CD4-positive, alpha-beta T cell (primary cell): ENCODE measurements around the gene CMC1. TPM values are rescaled to one million over a fixed set of nuclear protein-coding genes. Genes with fewer than 3 reads are reported as not detected.

Source experiments
- ATAC-seq: fragments of 200-7000 bp; cut with Tn5 transposase; one replicate; pipeline ENCODE4 v1.10.0; 2022; ENCODE audit warnings: mild to moderate bottlenecking; ENCODE audit not compliant: poor library complexity
- CTCF ChIA-PET: fragments of 350-600 bp; sonication (Branson Sonifier 250); formaldehyde crosslinking; loops from one replicate; lab custom pipeline; 2021; ENCODE audit warnings: antibody characterized with exemption, inconsistent platforms; lab: Charles Lee
- POLR2A ChIA-PET: fragments of 350-600 bp; sonication (Branson Sonifier 250); formaldehyde crosslinking; loops from one replicate; lab custom pipeline; 2021; ENCODE audit warnings: antibody characterized with exemption, inconsistent platforms; lab: Charles Lee
- DNase-seq, 14 experiments: peaks; one replicate each; pipeline ENCODE4 v3.0.0-alpha.2; 2013 to 2020; ENCODE audit warnings: mixed read lengths in 2 of 14
- H3K27ac ChIP-seq, 2 donors: one replicate each; pipeline versions ENCODE4 v1.5.1 to v1.7.0; 2013; ENCODE audit warnings: low read length in 2 of 2, low read depth in 1 of 2, mild to moderate bottlenecking in 1 of 2
- H3K27me3 ChIP-seq, 2 experiments: 1 replicate in 1 of 2; 2 replicates in 1 of 2; pipeline versions ENCODE4 v1.6.1 to v1.7.0; 2013; ENCODE audit warnings: low read length in 2 of 2, control low read depth in 1 of 2, mild to moderate bottlenecking in 1 of 2, moderate library complexity in 1 of 2; ENCODE audit not compliant: insufficient read depth in 2 of 2, control insufficient read depth in 1 of 2
- H3K36me3 ChIP-seq: one replicate; pipeline ENCODE4 v1.6.1; 2013; ENCODE audit warnings: low read length, control low read depth; ENCODE audit not compliant: insufficient read depth
- H3K4me1 ChIP-seq: one replicate; pipeline ENCODE4 v1.6.1; 2013; ENCODE audit warnings: low read length, control low read depth; ENCODE audit not compliant: insufficient read depth
- H3K4me3 ChIP-seq: one replicate; pipeline ENCODE4 v1.5.1; 2013; ENCODE audit warnings: mild to moderate bottlenecking, low read length, moderate library complexity
- H3K9me3 ChIP-seq, 2 experiments: 1 replicate in 1 of 2; 2 replicates in 1 of 2; pipeline versions ENCODE4 v1.6.1 to v1.7.0; 2013; ENCODE audit warnings: low read length in 2 of 2, mild to moderate bottlenecking in 2 of 2, control low read depth in 1 of 2, moderate library complexity in 1 of 2; ENCODE audit not compliant: control insufficient read depth in 1 of 2, insufficient read depth in 1 of 2
- H3K27ac Mint-ChIP-seq: one replicate; pipeline ENCODE4 v1.8.0; 2020; ENCODE audit warnings: mixed read lengths
- H3K27me3 Mint-ChIP-seq: one replicate; pipeline ENCODE4 v1.8.0; 2021; ENCODE audit warnings: mixed read lengths
- H3K36me3 Mint-ChIP-seq: one replicate; pipeline ENCODE4 v1.8.0; 2021; ENCODE audit warnings: low read depth, mixed read lengths
- H3K4me1 Mint-ChIP-seq: one replicate; pipeline ENCODE4 v1.8.0; 2021; ENCODE audit warnings: low read depth, mixed read lengths
- H3K4me3 Mint-ChIP-seq: one replicate; pipeline ENCODE4 v1.8.0; 2020; ENCODE audit warnings: mild to moderate bottlenecking, mixed read lengths
- H3K9me3 Mint-ChIP-seq: one replicate; pipeline ENCODE4 v1.8.0; 2020; ENCODE audit warnings: mixed read lengths
- intact Hi-C, 2 experiments: fragments of 100-400 bp; cut with DNase I in 1 of 2; cut with micrococcal nuclease in 1 of 2; formaldehyde crosslinking; loops; one replicate each; pipeline versions ENCODE4 v1.15.1 to v1.9.0; 2023 to 2025; cut with DNase I, micrococcal nuclease
- total RNA-seq, 174 experiments: library from RNA in 2 of 174; stranded (reverse) in 2 of 174; gene quantifications; one replicate each; pipeline ENCODE4 v1.2.3 and lab custom pipeline; 2021 to 2026
- TF ChIP-seq, protein P1 (sequence below): fragments of 200-600 bp; IDR thresholded peaks from one replicate; pipeline ENCODE4 v1.8.0; 2022; ENCODE audit warnings: antibody characterized with exemption, mild to moderate bottlenecking

The CMC1 gene
- total RNA-seq, 2 experiments from 2014 or later, result 5.0 to 6.6 TPM

DNA sequence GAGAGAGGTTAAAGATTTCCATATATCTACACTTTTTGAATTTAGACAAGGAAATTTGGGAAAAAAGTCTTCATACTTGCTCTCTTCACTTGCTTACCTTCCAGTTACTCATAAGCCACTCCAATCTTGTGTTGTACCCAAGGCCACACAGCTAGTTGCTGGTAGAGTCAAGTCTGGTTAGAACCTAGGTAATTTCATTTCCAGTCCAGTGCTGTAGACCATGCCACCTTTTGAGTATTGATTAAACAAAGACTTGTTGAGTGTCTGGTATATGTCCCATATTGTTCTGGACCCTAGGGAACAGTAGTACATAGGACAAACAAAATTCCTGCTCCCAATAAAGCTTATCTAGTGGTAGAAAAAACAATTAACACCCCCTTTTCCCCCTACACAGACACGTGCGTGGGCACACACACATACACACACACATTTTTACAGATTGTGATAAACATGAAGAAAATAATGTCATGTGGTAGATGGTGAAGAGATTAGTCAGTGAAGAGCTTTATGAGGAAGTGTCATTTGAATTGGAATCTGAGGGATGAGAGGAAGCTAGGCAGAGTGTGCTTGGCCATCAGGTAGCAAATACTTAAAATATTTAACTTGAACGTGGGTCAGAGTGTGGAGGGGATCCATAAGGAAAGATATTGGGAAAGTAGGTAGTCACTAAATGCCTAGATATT, 2.1 kb downstream of the CMC1 start:
- no peak overlapping the region for H3K4me3 ChIP-seq
- H3K4me3 Mint-ChIP-seq, result peak overlapping the region; percentile 8
- ChIA-PET CTCF (no interaction called here), POLR2A (no interaction called here)
- peaks cover 39% of the 10 kb centered on the region for H3K4me1 ChIP-seq
- peak in 3 of 14 experiments; percentile 36 to 60 (median 57) for DNase-seq
- ATAC-seq, result no peak
- no peaks in the 10 kb centered on the region for H3K9me3 ChIP-seq
- H3K4me1 Mint-ChIP-seq, result peaks cover 69% of the 10 kb centered on the region
- no peak overlapping the region for H3K27ac ChIP-seq
- peaks cover 8% of the 10 kb centered on the region for H3K36me3 Mint-ChIP-seq
- TF ChIP-seq, protein P1, sequence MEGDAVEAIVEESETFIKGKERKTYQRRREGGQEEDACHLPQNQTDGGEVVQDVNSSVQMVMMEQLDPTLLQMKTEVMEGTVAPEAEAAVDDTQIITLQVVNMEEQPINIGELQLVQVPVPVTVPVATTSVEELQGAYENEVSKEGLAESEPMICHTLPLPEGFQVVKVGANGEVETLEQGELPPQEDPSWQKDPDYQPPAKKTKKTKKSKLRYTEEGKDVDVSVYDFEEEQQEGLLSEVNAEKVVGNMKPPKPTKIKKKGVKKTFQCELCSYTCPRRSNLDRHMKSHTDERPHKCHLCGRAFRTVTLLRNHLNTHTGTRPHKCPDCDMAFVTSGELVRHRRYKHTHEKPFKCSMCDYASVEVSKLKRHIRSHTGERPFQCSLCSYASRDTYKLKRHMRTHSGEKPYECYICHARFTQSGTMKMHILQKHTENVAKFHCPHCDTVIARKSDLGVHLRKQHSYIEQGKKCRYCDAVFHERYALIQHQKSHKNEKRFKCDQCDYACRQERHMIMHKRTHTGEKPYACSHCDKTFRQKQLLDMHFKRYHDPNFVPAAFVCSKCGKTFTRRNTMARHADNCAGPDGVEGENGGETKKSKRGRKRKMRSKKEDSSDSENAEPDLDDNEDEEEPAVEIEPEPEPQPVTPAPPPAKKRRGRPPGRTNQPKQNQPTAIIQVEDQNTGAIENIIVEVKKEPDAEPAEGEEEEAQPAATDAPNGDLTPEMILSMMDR, result no peak
- no peaks in the 10 kb centered on the region for H3K27me3 Mint-ChIP-seq
- no peaks in the 10 kb centered on the region for H3K27me3 ChIP-seq
- no peaks in the 10 kb centered on the region for H3K36me3 ChIP-seq
- no peaks in the 10 kb centered on the region for H3K9me3 Mint-ChIP-seq
- intact Hi-C loops, result loop anchor here in 1 of 2 experiments (5.0 to 10.0 kb wide), 2 partner anchors 531 to 759 kb away; partner anchors contain the start of gene SLC4A7
- H3K27ac Mint-ChIP-seq, result peak overlapping the region; percentile 6

DNA sequence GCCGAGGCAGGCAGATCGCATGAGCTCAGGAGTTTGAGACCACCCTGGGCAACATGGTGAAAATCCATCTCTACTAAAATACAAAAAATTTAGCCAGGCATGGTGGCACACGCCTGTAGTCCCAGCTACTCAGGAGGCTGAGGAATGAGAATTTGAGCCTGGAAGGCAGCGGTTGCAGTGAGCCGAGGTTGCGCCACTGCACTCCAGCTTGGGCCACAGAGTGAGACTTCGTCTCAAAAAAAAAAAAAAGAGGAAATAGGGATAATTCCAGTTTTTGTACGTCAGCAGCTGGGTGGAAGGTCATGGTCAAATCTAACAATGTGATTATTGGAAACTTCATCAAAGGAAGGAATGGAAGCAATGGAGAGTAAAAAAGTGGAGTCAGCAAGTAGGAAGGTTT, 3.1 kb downstream of the CMC1 start:
- no peak overlapping the region for H3K27ac ChIP-seq
- TF ChIP-seq, protein P1, result no peak
- DNase-seq (no peak), ATAC-seq (no peak)
- H3K4me1 Mint-ChIP-seq, result peaks cover 76% of the 10 kb centered on the region
- no peak overlapping the region for H3K4me3 ChIP-seq
- H3K27me3 ChIP-seq, result no peaks in the 10 kb centered on the region
- H3K4me1 ChIP-seq, result peaks cover 40% of the 10 kb centered on the region
- peaks cover 8% of the 10 kb centered on the region for H3K36me3 Mint-ChIP-seq
- CTCF ChIA-PET, result no interaction called here
- H3K27ac Mint-ChIP-seq, result no peak overlapping the region
- H3K27me3 Mint-ChIP-seq, result no peaks in the 10 kb centered on the region
- intact Hi-C loops, result loop anchor here in 1 of 2 experiments (5.0 to 10.0 kb wide), 2 partner anchors 532 to 760 kb away; partner anchors contain the start of gene SLC4A7
- H3K9me3 Mint-ChIP-seq, result no peaks in the 10 kb centered on the region
- H3K9me3 ChIP-seq, result no peaks in the 10 kb centered on the region
- H3K36me3 ChIP-seq, result no peaks in the 10 kb centered on the region
- no peak overlapping the region for H3K4me3 Mint-ChIP-seq
- POLR2A ChIA-PET, result interaction anchor here (0.7 kb wide), 1 partner anchor 105 kb away, joined by 3 read pairs; no protein-coding TSS in a partner anchor

DNA sequence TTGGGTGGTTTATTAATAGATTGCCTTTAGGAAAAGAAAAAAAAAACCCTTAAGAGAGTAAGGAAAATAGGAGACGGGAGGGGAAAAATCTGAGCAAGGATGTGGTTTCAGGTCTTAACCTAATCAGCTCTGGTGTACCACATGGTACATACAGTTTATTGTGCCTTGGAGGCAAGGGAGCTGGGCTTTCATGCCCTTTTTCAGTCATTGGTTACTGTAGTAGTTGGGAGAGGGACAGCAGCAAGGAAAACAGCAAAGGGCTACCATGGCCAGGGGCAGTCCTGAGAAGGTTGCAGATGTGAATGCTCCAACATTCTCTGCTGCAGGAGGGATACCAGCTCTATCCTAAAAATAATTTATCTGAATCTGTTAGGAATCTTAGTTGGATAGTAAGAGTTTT, 5.9 kb downstream of the CMC1 start:
- Histone ChIP-seq H3K27ac (no peak overlapping the region), H3K4me1 (peaks cover 37% of the 10 kb centered on the region), H3K27me3 (no peaks in the 10 kb centered on the region), H3K9me3 (no peaks in the 10 kb centered on the region), H3K36me3 (no peaks in the 10 kb centered on the region), H3K4me3 (no peak overlapping the region)
- intact Hi-C loops, result loop anchor here in 1 of 2 experiments (10.0 kb wide), 1 partner anchor 762 kb away; the partner anchor contains the start of gene SLC4A7
- POLR2A ChIA-PET, result interaction anchor here (0.8 kb wide), 1 partner anchor 40 kb away, joined by 3 read pairs; no protein-coding TSS in a partner anchor
- TF ChIP-seq, protein P1, result no peak
- Mint-ChIP-seq H3K27me3 (no peaks in the 10 kb centered on the region), H3K9me3 (no peaks in the 10 kb centered on the region), H3K4me3 (no peak overlapping the region), H3K36me3 (no peaks in the 10 kb centered on the region), H3K4me1 (peaks cover 83% of the 10 kb centered on the region), H3K27ac (no peak overlapping the region)
- DNase-seq (peak in 1 of 14 experiments; percentile 27), ATAC-seq (no peak)
- CTCF ChIA-PET, result no interaction called here
